Activated naive CD4-positive, alpha-beta T cell treated with anti-CD3 and anti-CD28 coated beads, Interleukin-2, amount 50 U/mL, for 16 hours (primary cell): ENCODE data around the gene SYP.
"Not testable (repeated sequence)": the region's sequence is repeated elsewhere in the genome, so short reads cannot be mapped to it uniquely, and the experiment has no call there.

Experiments used
- DNase-seq: peaks from one replicate; pipeline ENCODE4 v3.0.0-alpha.2; 2020

Gene SYP

GRCh38 chrX:49188468-49189076, 11.4 kb downstream of the SYP start:
- no peak for DNase-seq

DNA sequence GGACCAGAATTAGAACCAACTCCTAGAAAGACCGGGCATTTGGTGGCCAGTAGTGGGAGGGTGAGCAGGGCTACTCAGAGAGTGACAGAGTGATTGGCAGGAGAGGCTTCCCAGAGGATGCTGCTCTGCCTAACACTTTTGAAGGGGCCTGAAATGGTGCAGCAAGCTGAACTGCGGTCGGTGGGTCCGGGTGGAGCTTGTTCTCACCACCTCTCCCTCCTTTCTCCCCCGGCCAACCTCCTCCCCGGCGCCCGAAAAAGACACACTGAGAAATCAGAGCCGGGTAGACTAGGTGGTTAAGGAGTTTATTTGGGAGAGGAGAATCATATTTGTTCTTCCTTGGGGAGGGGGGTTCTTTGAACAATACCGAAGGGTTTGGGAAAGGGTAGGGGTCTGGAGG, 12.5 kb downstream of the SYP start:
- no peak for DNase-seq

DNA sequence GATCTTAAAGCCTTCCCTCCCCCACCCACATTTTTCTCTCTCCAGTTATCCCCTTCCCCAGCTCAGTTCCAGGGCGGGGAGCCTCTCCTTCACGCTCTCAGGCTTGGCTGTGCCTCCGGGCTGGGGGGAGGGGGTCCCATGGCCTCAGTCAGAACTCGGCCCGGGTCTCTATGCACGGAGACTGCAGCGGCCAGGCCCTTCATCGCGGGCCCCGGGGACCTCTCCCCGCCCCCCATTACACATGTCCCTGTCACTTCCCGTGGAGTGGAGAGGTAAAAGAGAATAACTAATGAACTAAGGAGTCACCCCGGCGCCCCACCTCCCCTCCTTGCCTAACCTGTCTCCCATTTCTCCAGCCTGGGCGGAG, 13.0 kb downstream of the SYP start:
- no peak for DNase-seq

DNA sequence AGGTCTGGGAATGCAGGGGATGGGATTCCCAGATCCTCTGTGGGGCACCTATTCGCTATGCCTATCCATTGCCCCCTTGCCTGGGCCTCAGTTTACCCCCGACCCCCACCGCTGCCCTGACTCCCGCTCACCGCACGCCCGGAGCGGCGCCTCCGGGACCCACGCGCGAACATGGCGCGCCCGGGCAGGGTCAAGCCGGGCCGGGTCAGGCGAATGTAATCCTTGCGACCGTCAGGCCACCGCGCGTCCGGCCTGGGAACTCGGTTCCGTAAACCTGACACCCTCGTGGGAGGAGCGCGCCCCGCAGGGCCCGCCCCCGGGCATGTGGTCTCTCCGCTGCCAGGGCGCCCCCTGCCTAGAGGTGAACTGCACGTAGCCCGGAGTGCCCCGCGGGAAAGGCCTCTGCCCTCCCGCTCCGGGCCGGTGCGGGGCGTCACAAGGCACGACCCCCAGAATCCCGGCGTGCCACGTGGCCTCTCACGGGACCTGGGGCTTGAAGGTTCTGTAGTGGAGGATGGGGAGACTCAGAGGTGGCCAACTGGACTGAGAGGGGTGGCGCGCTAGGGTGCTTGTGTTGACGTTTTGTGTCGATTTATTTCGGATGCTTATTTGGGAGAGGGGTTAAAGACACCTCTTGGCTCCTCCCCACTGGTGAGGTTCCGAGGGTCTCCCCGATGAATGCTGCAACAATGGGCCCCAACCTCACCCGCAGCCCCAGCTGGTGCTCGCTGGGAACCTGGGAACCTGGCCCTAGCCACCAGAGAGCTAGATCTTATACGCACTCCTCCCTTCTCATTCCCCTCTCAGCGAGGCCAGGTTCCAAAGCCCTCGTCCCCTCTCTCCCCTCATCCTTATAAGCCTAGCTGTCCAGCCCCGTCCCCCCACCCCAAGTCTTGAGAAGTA, 13.6 kb downstream of the SYP start, which contains the start of gene PRICKLE3:
Gene PRICKLE3 (minus strand): TSS at position 249 of the 903 bp plus-strand sequence. CDS start 76 bp downstream, at position 173.
- peak; percentile 80 for DNase-seq

DNA sequence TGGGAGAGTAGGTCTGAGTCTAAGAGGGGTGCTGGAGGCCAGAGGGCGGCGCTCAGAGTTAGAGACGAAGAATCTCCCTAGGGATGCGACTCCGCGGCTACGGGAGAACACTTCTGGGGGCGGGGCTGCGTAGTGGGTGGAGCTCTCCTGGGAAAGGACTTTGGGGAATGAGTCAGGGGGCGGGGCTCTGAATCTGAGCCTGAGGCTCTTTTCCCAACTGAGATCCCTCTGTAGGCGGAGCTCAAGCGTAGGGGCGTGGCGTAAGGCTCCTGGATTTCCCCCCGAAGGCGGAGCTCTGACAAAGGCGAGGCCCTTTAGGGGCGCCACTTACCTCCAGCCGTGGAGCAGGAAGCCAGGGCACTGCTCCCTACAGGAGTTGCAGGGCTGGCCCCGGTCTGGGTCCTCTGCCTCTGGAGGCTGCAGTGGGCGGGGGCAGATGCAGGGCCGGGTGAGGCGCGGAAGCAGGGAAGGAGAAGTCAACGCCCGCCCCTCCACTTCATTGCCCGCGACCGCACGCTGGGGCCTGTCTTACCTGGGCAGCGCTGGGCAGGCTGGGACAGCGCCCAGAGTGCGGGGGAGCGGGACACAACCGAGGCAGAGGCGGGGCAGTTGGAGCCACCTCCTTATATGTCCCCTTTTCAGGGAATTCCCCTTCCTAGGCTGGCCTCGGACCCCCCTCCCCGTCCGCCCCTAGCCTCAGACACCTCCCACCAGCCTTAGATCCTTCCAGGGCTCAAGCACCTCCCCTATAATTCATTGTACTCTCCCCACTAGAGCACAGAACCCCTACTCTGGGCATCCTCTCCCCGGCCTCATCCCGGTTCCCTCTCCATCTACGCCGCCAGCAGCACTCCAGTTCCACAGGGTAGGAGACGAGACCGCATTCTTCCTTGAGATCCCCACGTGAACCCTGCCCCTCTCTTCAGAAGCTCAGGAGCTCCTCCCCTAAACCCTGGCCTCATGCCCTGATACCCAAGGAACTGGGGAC, 15.4 kb downstream of the SYP start:
- peak; percentile 20 for DNase-seq

DNA sequence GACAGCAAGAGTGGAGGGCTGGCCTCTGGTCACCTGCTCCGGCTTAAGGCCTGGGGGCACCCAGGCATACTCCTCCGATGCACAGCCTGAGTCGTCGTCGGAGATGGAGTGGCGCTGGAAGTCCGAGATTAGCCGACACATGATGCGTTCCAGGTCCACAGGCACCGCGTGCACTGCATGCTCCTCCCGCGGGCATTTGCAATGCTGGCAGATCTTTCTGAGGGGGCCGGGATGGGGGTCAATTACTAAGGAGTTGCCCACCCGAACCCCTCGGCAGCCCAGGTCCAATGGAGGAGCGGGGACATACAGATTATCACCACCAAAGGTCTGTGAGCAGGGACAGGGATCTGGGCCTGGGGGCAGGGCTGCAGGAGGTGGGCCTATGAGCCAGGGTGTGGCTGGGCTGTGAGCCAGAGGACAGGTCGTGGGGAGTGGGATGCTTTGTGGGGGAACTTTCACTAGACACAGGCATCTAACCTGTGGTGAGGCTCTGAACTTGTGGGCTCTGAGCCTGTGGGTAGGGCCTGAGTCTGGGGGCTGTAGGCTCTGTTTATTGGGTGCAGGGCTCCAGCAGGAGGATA, 16.2 kb downstream of the SYP start:
- no peak for DNase-seq

- DNase-seq = no peak
These were observed 20.6 kb downstream of the SYP start for GRCh38 chrX:49179358-49179757.

GRCh38 chrX:49178537-49178936, 21.5 kb downstream of the SYP start:
- DNase-seq = no peak

- no peak for DNase-seq
These were observed 22.0 kb downstream of the SYP start for GRCh38 chrX:49177873-49178480.

- no peak for DNase-seq
These were observed 22.6 kb downstream of the SYP start for GRCh38 chrX:49177338-49177833.

- DNase-seq = no peak
These were observed 23.3 kb downstream of the SYP start for GRCh38 chrX:49176421-49177326.

DNA sequence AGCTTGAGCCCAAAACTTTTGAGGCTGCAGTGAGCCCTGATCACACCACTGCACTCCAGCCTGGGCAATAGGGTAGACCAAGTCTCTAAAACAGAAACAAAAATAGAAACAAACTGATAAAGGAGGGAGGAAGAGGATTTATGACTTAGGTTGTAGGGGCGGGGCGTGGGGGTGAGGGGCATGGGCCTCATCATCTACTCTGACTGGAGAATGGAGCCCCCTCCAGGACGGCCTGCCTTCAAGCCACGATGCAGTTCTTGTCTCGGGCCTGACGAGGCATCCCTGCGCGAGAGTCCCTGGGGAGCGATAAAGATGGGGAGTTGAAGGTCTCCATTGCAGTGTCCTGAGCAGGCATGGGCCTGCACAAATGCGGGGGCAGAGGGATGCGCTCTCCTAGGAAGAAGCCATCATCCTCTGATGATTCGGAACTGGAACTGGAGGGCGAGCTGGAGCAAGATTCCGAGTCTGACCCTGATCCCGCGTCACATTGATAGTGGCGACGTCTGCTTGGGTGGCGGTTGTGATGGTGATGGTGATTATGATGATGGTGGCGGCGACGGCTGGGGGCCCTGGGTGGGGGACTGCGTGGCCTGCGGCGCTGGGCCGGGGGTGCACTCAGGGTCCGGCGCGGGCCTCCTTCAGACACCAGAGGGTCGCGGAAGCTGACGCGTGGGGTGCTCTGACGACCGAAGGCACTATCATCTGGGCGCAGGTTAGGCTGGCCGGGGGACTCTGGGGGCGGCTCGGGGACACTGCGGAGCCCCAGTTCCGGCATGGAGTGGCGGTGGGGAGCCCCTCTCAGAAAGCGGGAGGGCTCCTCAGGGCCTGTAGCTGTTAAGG, 24.3 kb downstream of the SYP start:
- DNase-seq = no peak

GRCh38 chrX:49174723-49175122, 25.3 kb downstream of the SYP start:
- DNase-seq = no peak

DNA sequence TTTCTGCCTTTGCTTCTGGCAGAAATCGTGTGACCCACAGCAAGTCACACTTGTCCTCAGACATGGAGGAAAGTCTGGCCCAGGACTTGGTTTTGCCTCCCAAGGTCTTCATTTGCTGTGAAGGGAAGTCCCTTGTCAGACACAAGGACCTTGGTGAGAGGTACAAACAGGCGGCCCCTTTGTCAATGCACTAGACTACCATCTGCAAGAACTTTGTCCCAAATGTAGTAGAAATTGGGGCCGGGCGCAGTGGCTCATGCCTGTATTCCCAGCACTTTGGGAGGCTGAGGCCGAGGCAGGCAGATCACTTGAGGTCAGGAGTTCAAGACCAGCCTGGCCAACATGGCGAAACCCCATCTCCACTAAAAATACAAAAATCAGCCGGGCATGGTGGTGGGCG, 26.4 kb downstream of the SYP start:
- DNase-seq = not testable (repeated sequence)

GRCh38 chrX:49172280-49172780, 27.7 kb downstream of the SYP start:
- DNase-seq = peak; percentile 63

DNA sequence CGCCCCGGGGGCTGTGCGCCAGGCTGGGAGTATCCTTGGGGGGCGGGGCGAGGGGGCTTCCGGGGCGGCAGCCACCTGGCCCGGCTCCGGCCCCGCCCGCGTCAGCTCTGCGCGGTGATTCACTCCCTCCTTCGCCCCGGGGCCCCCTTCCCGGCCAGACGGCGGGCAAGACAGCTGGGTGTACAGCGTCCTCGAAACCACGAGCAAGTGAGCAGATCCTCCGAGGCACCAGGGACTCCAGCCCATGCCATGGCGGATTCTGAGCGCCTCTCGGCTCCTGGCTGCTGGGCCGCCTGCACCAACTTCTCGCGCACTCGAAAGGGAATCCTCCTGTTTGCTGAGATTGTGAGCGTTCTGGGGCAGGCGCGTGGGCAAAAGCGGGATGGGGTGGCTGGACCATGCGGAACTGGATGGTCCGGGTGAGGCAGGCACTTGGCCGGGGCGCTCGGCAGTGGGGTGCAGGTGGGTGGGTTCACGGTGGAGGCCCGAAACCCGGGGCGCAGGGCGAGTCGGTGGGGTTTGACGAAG, 28.2 kb downstream of the SYP start, which contains the start of gene PLP2:
Gene PLP2 (plus strand): TSS at position 147 of the 528 bp plus-strand sequence. CDS start 103 bp downstream, at position 250.
- peak; percentile 66 for DNase-seq

DNA sequence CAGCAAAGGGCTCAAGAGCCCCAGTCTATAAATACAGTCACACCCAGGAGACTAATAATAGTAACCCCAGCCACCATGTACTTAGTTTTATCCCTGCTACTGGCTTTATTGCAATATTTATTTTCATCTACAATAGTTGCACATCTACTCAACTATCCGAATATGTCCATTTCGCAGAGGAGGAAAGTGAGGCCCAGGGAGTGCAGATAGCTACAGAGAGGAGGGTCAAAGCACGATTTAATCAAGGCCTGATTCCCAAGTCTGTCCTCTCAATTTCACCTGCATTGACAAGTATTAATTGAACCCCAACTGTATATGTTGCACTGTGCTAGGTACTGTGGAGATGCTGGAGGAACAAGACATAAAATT, 32.3 kb downstream of the SYP start:
- no peak for DNase-seq

GRCh38 chrX:49166914-49167739, 32.9 kb downstream of the SYP start:
- peak; percentile 28 for DNase-seq
